A673 (cell line): ENCODE measurements around the gene FAM20A. TPM values are rescaled to one million over a fixed set of nuclear protein-coding genes. Genes with fewer than 3 reads are reported as not detected.
"Not testable (repeated sequence)": the region's sequence is repeated elsewhere in the genome, so short reads cannot be mapped to it uniquely, and the experiment has no call there.

Experiments
- BruUV-seq: library from RNA; stranded (reverse); fragments of 400-500 nt; replicated peaks from 2 replicates; lab custom pipeline; 2021; lab: Mats Ljungman, UMichigan
- CTCF ChIA-PET: fragments of 300-600 bp; sonication (Branson Sonifier 250); formaldehyde crosslinking; loops from one replicate; lab custom pipeline; 2022; ENCODE audit warnings: antibody characterized with exemption; lab: Charles Lee
- POLR2A ChIA-PET: fragments of 300-600 bp; sonication (Branson Sonifier 250); formaldehyde crosslinking; loops from one replicate; lab custom pipeline; 2022; ENCODE audit warnings: antibody characterized with exemption; ENCODE audit not compliant: low non-redundant PET; lab: Charles Lee
- DNase-seq: peaks from one replicate; pipeline ENCODE4 v3.0.0-alpha.2; 2015; ENCODE audit warnings: low spot score
- H3K27ac ChIP-seq: fragments of 200-600 bp; sonication (generic); 2 replicates; pipeline ENCODE4 v1.5.1; 2016; ENCODE audit warnings: mixed run types, low read depth, mild to moderate bottlenecking, mixed read lengths, antibody characterized with exemption, low read length; ENCODE audit not compliant: poor library complexity, severe bottlenecking
- H3K27me3 ChIP-seq: fragments of 200-600 bp; sonication (generic); replicated peaks from 2 replicates; pipeline ENCODE4 v1.6.1; 2017; ENCODE audit warnings: mixed run types, low read depth, mild to moderate bottlenecking, mixed read lengths, antibody characterized with exemption, low read length; ENCODE audit not compliant: insufficient read depth, poor library complexity
- H3K36me3 ChIP-seq: fragments of 200-600 bp; sonication (generic); 2 replicates; pipeline ENCODE4 v1.6.1; 2016; ENCODE audit warnings: mixed run types, mild to moderate bottlenecking, mixed read lengths, antibody characterized with exemption, low read length; ENCODE audit not compliant: insufficient read depth, poor library complexity, severe bottlenecking
- H3K4me1 ChIP-seq: fragments of 200-600 bp; sonication (generic); 2 replicates; pipeline ENCODE4 v1.6.1; 2017; ENCODE audit warnings: mixed run types, mild to moderate bottlenecking, mixed read lengths, antibody characterized with exemption, low read length; ENCODE audit not compliant: insufficient read depth, poor library complexity, severe bottlenecking
- H3K4me3 ChIP-seq: fragments of 200-600 bp; sonication (generic); 2 replicates; pipeline ENCODE4 v1.5.1; 2016; ENCODE audit warnings: low read depth, mixed run types, mild to moderate bottlenecking, mixed read lengths, low read length; ENCODE audit not compliant: poor library complexity, severe bottlenecking
- H3K9me3 ChIP-seq: fragments of 200-600 bp; sonication (generic); 2 replicates; pipeline ENCODE4 v1.6.1; 2016; ENCODE audit warnings: mixed run types, low read depth, mild to moderate bottlenecking, mixed read lengths, antibody characterized with exemption, low read length; ENCODE audit not compliant: poor library complexity, severe bottlenecking
- CTCF ChIP-seq: fragments of 300-800, 200-600 bp; sonication (generic); conservative IDR thresholded peaks from 2 replicates; pipeline ENCODE4 v1.5.1; 2017; ENCODE audit warnings: low read depth, mild to moderate bottlenecking, antibody characterized with exemption, low read length, moderate library complexity, mixed read lengths
- EZH2 ChIP-seq: fragments of 200-600 bp; sonication (generic); IDR thresholded peaks from 2 replicates; pipeline ENCODE4 v1.6.1; 2017; ENCODE audit warnings: borderline replicate concordance, low read depth, mild to moderate bottlenecking, mixed read lengths, antibody characterized with exemption, low read length; ENCODE audit not compliant: poor library complexity, severe bottlenecking
- intact Hi-C: fragments of 100-400 bp; cut with micrococcal nuclease; formaldehyde crosslinking; loops from one replicate; pipeline ENCODE4 v1.10.0; 2022; ENCODE audit not compliant: unreplicated experiment
- total RNA-seq: library from RNA; stranded (reverse); gene quantifications from 2 replicates; pipeline ENCODE4 v1.2.3, GENCODE V29; 2021

Gene FAM20A
- total RNA-seq, 1 experiment from 2014 or later = not detected

DNA sequence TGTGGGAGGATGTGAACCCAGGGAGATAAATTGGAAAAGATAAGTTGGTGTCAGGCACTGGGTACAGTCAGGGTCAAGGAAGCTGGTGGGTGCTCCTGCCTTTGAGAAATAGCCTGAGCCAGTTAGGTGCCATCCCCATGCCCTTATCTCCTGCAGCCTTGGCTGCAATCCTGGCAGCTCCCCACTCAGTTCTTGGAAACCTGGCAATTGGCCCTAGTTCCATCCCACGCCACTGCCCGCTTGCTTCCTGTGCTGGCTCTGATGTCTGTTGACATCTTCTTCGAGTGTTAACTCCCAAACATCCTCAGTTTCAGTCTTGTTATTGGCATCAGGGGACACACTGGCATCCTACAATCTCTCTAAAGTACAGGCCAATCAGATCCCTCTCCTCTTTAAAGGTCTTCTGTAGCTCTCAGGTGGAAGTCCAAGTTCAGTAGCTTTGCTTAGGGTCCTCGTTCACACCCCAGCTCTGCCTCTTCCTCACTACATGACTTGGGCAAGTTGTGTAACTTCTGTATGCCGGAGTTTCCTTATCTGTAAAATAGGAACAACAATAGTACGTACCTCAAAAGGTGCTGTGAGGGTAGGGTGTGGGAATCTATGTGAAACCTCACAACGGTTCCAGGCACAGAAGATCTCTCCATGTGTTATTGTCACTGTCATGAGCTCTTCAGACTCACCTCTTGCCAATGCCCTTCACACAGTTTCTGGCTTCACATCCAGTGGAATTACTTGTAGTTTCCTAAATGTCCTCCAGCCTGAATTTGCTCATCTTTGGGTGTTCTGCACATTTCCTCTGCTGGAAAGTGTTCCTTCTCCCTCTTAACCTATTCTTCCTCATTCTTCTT lies 102.5 kb downstream of the FAM20A start:
- no peak for DNase-seq
- no peaks in the 10 kb centered on the region for H3K27me3 ChIP-seq
- no peak overlapping the region for H3K27ac ChIP-seq
- H3K9me3 ChIP-seq = no peaks in the 10 kb centered on the region
- no TSS peak for BruUV-seq
- H3K36me3 ChIP-seq = no peaks in the 10 kb centered on the region
- TF ChIP-seq EZH2 (no peak), CTCF (no peak)
- H3K4me1 ChIP-seq = no peaks in the 10 kb centered on the region
- intact Hi-C loops = no loop called here
- POLR2A ChIA-PET = no interaction called here
- CTCF ChIA-PET = interaction anchor here (0.5 kb wide), 1 partner anchor 453 kb away, joined by 3 read pairs; no protein-coding TSS in a partner anchor
- H3K4me3 ChIP-seq = no peak overlapping the region

GRCh38 chr17:68497885-68498319 lies 103.3 kb downstream of the FAM20A start:
- Histone ChIP-seq H3K36me3 (no peaks in the 10 kb centered on the region), H3K4me3 (no peak overlapping the region), H3K9me3 (no peaks in the 10 kb centered on the region), H3K27me3 (no peaks in the 10 kb centered on the region), H3K27ac (no peak overlapping the region), H3K4me1 (no peaks in the 10 kb centered on the region)
- ChIA-PET POLR2A (no interaction called here), CTCF (no interaction called here)
- intact Hi-C loops = no loop called here
- TF ChIP-seq CTCF = no peak
- no peak for TF ChIP-seq EZH2
- no peak for DNase-seq
- BruUV-seq = no TSS peak

- CTCF ChIA-PET = no interaction called here
- intact Hi-C loops = no loop called here
- POLR2A ChIA-PET = no interaction called here
These were observed 106.1 kb downstream of the FAM20A start for GRCh38 chr17:68495081-68495480.

GRCh38 chr17:68492394-68493054 lies 108.6 kb downstream of the FAM20A start:
- H3K9me3 ChIP-seq, H3K4me3 ChIP-seq, H3K4me1 ChIP-seq, H3K27me3 ChIP-seq, CTCF ChIA-PET, POLR2A ChIA-PET, H3K27ac ChIP-seq, DNase-seq, BruUV-seq, intact Hi-C loops, H3K36me3 ChIP-seq: not testable (repeated sequence)

More at GRCh38 chr17:68495081-68495480, 106.1 kb downstream of the FAM20A start:
- no peaks in the 10 kb centered on the region for H3K4me1 ChIP-seq
- H3K36me3 ChIP-seq = no peaks in the 10 kb centered on the region
- TF ChIP-seq CTCF (no peak), EZH2 (no peak)
- no peak overlapping the region for H3K27ac ChIP-seq
- no peak overlapping the region for H3K4me3 ChIP-seq
- DNase-seq = no peak
- no TSS peak for BruUV-seq
- no peaks in the 10 kb centered on the region for H3K27me3 ChIP-seq
- H3K9me3 ChIP-seq = no peaks in the 10 kb centered on the region
